Measurements from ENCODE around the gene MATN3.
"Not testable (repeated sequence)": the region's sequence is repeated elsewhere in the genome, so short reads cannot be mapped to it uniquely, and the experiment has no call there.

MATN3 gene

GRCh38 chr2:20012282-20013125 is at the start of gene MATN3:
MATN3 (minus strand) TSS chr2:20012668; CDS start chr2:20012631, 37 bp downstream.
- peak; percentile 22 to 24 for DNase-seq

GRCh38 chr2:20061940-20062339 is 49.5 kb upstream of the MATN3 start:
- DNase-seq: no peak

GRCh38 chr2:20061476-20061875 is 49.0 kb upstream of the MATN3 start:
- no peak for DNase-seq

- no peak for DNase-seq
These were observed 47.6 kb upstream of the MATN3 start for GRCh38 chr2:20060106-20060505.

GRCh38 chr2:20057268-20057667 is 44.8 kb upstream of the MATN3 start:
- DNase-seq: no peak

GRCh38 chr2:20054931-20055330 is 42.5 kb upstream of the MATN3 start:
- no peak for DNase-seq

GRCh38 chr2:20054119-20054518 is 41.7 kb upstream of the MATN3 start:
- DNase-seq: no peak

- DNase-seq: no peak
These were observed 40.4 kb upstream of the MATN3 start for GRCh38 chr2:20052861-20053281.

GRCh38 chr2:20052229-20052851 is 39.9 kb upstream of the MATN3 start:
- DNase-seq: no peak

GRCh38 chr2:20051532-20052228 is 39.2 kb upstream of the MATN3 start, which contains the start of gene LAPTM4A:
LAPTM4A (minus strand) TSS chr2:20051628; CDS start chr2:20051520, 108 bp downstream.
- peak; percentile 97 to 98 for DNase-seq

- DNase-seq: peak; percentile 43 to 51
These were observed 38.4 kb upstream of the MATN3 start for GRCh38 chr2:20050646-20051531.

- DNase-seq: peak; percentile 35 to 43
These were observed 37.7 kb upstream of the MATN3 start for GRCh38 chr2:20050104-20050645.

GRCh38 chr2:20049637-20050036 is 37.2 kb upstream of the MATN3 start:
- DNase-seq: no peak

- no peak for DNase-seq
These were observed 36.3 kb upstream of the MATN3 start for GRCh38 chr2:20048488-20049448.

GRCh38 chr2:20045712-20046292 is 33.3 kb upstream of the MATN3 start:
- DNase-seq: not testable (repeated sequence)

- DNase-seq: no peak
These were observed 32.3 kb upstream of the MATN3 start for GRCh38 chr2:20044778-20045177.

- no peak for DNase-seq
These were observed 30.1 kb upstream of the MATN3 start for GRCh38 chr2:20042531-20042930.

GRCh38 chr2:20040489-20041172 is 28.2 kb upstream of the MATN3 start:
- DNase-seq: no peak

GRCh38 chr2:20037660-20038059 is 25.2 kb upstream of the MATN3 start:
- no peak for DNase-seq

Measured in activated T-cell treated with anti-CD3 and anti-CD28 coated beads, Interleukin-2, amount 50 U/mL, for 48 hours (primary cell).